SKM-1 treated with dmso at 0.1 percent for 144 hours (cell line): ENCODE data around the gene PSMG4.

ENCODE experiments used
- DNase-seq: peaks from one replicate; lab custom pipeline; 2025; ENCODE audit not compliant: unreplicated experiment; lab: John Stamatoyannopoulos, UW

Gene PSMG4

DNA sequence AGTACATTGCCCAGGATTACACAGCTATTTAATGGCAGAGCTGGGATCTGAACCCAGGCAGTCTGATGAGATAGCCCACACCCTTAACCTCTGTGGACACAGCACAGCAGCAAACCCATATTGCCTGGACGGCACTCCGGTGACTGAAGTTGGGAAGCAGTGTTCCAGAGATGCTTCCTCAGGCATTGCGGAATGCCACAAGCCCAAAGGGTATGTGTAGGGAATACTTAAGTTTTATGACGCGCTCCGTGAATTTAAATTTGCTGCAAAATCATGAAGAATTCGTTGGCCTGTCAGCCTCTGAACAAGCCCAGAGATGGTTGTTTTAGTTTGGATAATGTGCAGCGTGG lies 46.4 kb downstream of the PSMG4 start:
- DNase-seq = no peak

GRCh38 chr6:3305831-3306230 lies 47.1 kb downstream of the PSMG4 start:
- DNase-seq = no peak

DNA sequence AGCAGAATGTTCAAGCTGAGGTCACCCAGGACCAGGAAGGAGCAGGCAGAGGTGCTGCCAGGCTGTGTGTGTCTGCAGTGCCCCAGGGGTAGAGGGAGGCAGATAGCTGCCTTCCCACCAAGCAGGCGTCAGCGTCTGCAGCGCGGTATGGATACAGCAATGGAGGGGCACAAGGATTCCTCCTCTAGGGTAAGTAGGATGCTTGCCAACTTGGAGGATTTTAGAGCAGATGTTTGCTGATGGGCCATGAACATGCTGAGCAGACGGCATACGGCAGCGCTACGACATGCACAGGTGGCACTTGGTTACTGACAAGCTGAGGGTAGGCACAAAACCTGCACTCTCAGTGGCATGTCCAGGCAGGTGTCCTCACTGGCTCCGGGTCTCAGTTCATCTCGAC lies 48.1 kb downstream of the PSMG4 start:
- DNase-seq = no peak

- no peak for DNase-seq
Observed at GRCh38 chr6:3307436-3307835, 48.7 kb downstream of the PSMG4 start.

GRCh38 chr6:3308106-3308505 lies 49.4 kb downstream of the PSMG4 start:
- no peak for DNase-seq

- DNase-seq = no peak
Observed at GRCh38 chr6:3309391-3310050, 50.8 kb downstream of the PSMG4 start.

- DNase-seq = no peak
Observed at GRCh38 chr6:3310051-3310448, 51.3 kb downstream of the PSMG4 start.

DNA sequence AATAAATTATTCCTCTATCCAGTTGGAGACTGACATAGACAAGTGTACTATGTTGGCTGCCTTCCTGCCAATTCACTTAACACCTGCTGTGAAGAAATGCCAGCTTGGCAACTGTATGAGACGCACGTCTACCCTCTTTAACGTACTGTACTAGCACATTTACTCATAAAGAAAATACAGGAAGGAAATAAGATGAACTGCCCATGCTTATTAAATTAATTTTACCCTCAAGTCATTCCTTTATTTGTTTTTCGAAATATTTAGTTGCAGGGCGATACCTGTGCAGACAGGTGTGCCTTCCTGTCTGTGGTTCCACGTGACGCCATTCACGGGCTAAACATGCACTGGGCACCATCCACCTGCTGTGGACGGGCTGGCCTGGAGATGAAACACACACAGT lies 52.0 kb downstream of the PSMG4 start:
- no peak for DNase-seq

- no peak for DNase-seq
Observed at GRCh38 chr6:3311826-3312225, 53.1 kb downstream of the PSMG4 start.

GRCh38 chr6:3312604-3313231 lies 54.0 kb downstream of the PSMG4 start:
- no peak for DNase-seq

- no peak for DNase-seq
Observed at GRCh38 chr6:3314176-3314575, 55.4 kb downstream of the PSMG4 start.

DNA sequence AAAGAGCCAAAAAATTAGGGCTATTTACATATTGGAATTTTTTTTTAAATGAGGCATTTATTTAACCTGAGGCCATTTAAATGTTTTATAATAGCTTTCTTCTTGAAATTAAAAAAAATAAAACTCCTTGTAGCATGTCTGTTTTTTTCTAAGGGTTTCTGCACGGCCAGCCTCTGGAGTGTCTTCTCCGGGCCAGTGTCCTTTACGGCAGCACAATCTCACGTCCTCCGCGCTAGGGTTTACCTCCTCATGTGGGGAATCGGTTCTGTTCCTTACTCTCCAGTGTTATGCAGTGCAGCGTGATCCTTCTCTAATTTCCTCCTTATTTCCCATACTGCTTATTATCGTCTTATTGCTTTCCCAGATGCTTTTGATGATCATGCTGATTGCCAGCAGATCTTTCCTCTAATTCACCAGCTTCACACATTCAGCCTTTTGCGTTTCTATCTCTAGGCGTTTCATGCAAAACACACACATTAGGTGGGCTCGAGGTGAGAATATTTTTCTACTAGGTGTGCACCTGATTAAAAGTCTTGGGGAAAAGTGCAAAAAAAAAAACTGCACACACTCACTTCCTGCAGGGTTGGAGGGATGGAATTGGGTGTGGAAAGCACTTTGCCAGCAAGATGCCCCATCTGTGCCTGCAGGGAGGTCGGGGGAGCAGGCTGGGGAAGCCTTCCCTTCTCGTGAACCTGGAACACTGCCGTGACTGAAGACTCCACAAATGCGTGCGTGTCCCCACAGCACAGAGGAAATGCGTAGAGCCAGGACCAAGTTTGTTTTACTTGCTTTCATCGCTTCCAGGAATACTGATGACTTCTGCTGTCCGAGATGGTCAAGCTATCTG lies 56.1 kb downstream of the PSMG4 start:
- no peak for DNase-seq

DNA sequence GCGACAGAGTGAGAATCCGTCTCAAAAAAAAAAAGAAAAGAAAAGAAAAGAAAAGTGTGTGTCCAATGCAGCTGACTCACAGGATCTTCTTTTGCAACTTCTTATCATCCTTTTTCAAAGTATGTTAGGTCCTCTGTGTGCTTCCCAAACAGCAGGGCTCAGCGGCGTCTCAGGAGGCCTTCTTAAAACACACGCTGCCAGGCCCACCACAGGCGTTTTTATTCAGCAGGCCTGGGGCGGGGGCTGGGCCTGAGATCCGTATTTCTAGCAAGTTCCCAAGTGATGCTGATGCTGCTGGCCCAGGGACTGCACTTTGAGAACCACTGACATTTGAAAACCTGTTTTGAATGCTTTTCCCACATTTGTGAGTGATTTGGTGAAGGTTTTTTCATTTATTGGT lies 57.1 kb downstream of the PSMG4 start:
- DNase-seq = no peak

DNA sequence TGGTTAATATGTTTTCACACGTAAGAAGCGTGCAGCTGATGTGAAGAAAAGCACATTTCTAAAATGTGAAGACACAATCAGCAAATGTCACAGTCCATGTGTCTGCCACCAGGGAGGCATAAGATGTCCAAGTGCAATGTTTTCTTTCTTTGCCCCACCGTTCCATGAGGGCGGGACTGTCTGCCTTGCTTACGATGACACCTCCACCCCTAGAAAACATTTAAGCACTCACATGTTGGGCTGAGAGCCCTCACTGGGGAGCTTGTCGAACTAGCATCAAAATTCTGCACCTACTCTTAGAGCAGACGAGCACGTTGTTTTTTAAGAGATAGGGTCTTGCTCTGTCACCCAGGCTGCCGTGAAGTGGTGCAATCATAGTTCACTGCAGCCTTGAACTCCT lies 57.6 kb downstream of the PSMG4 start:
- DNase-seq = no peak

DNA sequence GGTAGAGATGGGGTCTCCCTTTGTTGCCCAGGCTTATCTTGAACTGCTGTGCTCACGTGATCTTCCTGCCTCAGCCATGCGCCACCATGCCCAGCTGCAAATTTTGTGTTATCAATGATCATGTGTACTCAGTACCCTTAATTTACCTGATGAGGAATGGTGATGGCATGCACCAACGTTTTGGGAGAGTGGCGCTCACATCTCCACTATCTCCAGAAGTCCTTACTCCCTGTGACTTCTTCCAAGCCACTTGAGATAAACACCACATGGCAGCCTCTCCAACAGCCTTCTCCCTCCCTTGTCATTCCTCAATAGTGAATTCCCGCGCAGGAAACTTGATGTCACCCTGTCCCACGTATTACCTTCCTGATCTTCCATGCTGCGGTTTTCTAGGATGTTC lies 58.1 kb downstream of the PSMG4 start:
- no peak for DNase-seq
